H9 (cell line): Measurements from ENCODE around the gene TMEM45B. TPM values are rescaled to one million over a fixed set of nuclear protein-coding genes. Genes with fewer than 3 reads are reported as not detected.

Experiments
- DNase-seq: peaks from one replicate; pipeline ENCODE4 v3.0.0-alpha.2; 2017
- H2AFZ ChIP-seq: one replicate; pipeline ENCODE4 v1.6.1; 2013; ENCODE audit warnings: mild to moderate bottlenecking, low read length, control low read depth, moderate library complexity
- H2AK5ac ChIP-seq: 2 replicates; pipeline ENCODE4 v1.6.1; 2013; ENCODE audit warnings: low read length, control low read depth, mixed read lengths; ENCODE audit not compliant: insufficient read length
- H2BK120ac ChIP-seq: one replicate; pipeline ENCODE4 v1.6.1; 2013; ENCODE audit warnings: low read depth, mild to moderate bottlenecking, low read length, control low read depth, inconsistent platforms; ENCODE audit not compliant: poor library complexity, severe bottlenecking
- H2BK12ac ChIP-seq: 2 replicates; pipeline ENCODE4 v1.6.1; 2013; ENCODE audit warnings: low read length, control low read depth, mixed read lengths, low read depth; ENCODE audit not compliant: insufficient read length
- H2BK15ac ChIP-seq: 2 replicates; pipeline ENCODE4 v1.6.1; 2013; ENCODE audit warnings: low read depth, low read length, control low read depth
- H2BK20ac ChIP-seq: one replicate; pipeline ENCODE4 v1.6.1; 2013; ENCODE audit warnings: low read depth, mild to moderate bottlenecking, low read length, control low read depth, inconsistent platforms; ENCODE audit not compliant: poor library complexity, severe bottlenecking
- H2BK5ac ChIP-seq: 2 replicates; pipeline ENCODE4 v1.6.1; 2013; ENCODE audit warnings: low read length, control low read depth, mixed read lengths; ENCODE audit not compliant: insufficient read length
- H3K14ac ChIP-seq: 2 replicates; pipeline ENCODE4 v1.6.1; 2013; ENCODE audit warnings: low read length, control low read depth; ENCODE audit not compliant: insufficient read depth
- H3K18ac ChIP-seq: 2 replicates; pipeline ENCODE4 v1.6.1; 2013; ENCODE audit warnings: low read depth, mild to moderate bottlenecking, mixed read lengths, low read length, control low read depth; ENCODE audit not compliant: insufficient read length
- H3K23ac ChIP-seq: 2 replicates; pipeline ENCODE4 v1.6.1; 2013; ENCODE audit warnings: low read length, control low read depth, mixed read lengths, low read depth; ENCODE audit not compliant: insufficient read length
- H3K23me2 ChIP-seq: 2 replicates; pipeline ENCODE4 v1.6.1; 2013; ENCODE audit warnings: low read depth, mild to moderate bottlenecking, mixed read lengths, low read length, control low read depth; ENCODE audit not compliant: insufficient read length, poor library complexity, severe bottlenecking
- H3K27ac ChIP-seq: 2 replicates; pipeline ENCODE4 v1.5.1; 2013; ENCODE audit warnings: low read length, control low read depth, mixed read lengths, low read depth; ENCODE audit not compliant: insufficient read length
- H3K27me3 ChIP-seq: 2 replicates; pipeline ENCODE4 v1.6.1; 2013; ENCODE audit warnings: low read length, control low read depth, inconsistent platforms; ENCODE audit not compliant: insufficient read depth
- H3K4ac ChIP-seq: 2 replicates; pipeline ENCODE4 v1.6.1; 2013; ENCODE audit warnings: low read depth, mild to moderate bottlenecking, control low read depth, inconsistent platforms, low read length, moderate library complexity
- H3K4me1 ChIP-seq: 2 replicates; pipeline ENCODE4 v1.6.1; 2013; ENCODE audit warnings: low read length, control low read depth, inconsistent platforms; ENCODE audit not compliant: insufficient read depth
- H3K4me2 ChIP-seq: 2 replicates; pipeline ENCODE4 v1.6.1; 2013; ENCODE audit warnings: low read length, control low read depth, mixed read lengths; ENCODE audit not compliant: insufficient read length, insufficient read depth
- H3K56ac ChIP-seq: 2 replicates; pipeline ENCODE4 v1.6.1; 2013; ENCODE audit warnings: low read depth, mild to moderate bottlenecking, mixed read lengths, low read length, control low read depth; ENCODE audit not compliant: insufficient read length
- H3K79me1 ChIP-seq: 2 replicates; pipeline ENCODE4 v1.6.1; 2013; ENCODE audit warnings: low read depth, mild to moderate bottlenecking, moderate library complexity, low read length, control low read depth, inconsistent platforms; ENCODE audit not compliant: insufficient read depth, poor library complexity, severe bottlenecking
- H3K79me2 ChIP-seq: 2 replicates; pipeline ENCODE4 v1.6.1; 2013; ENCODE audit warnings: low read length, control low read depth, inconsistent platforms; ENCODE audit not compliant: insufficient read depth
- H3K9ac ChIP-seq: 2 replicates; pipeline ENCODE4 v1.6.1; 2013; ENCODE audit warnings: low read length, control low read depth, mixed read lengths; ENCODE audit not compliant: insufficient read length; ENCODE audit errors: extremely low read depth
- H3K9me3 ChIP-seq: one replicate; pipeline ENCODE4 v1.6.1; 2013; ENCODE audit warnings: low read depth, low read length, inconsistent platforms; ENCODE audit not compliant: control insufficient read depth
- H3T11ph ChIP-seq: one replicate; pipeline ENCODE4 v1.6.1; 2013; ENCODE audit warnings: mild to moderate bottlenecking, low read length, control low read depth, inconsistent platforms
- H4K20me1 ChIP-seq: one replicate; pipeline ENCODE4 v1.6.1; 2013; ENCODE audit not compliant: control insufficient read depth, insufficient read length, insufficient read depth
- H4K5ac ChIP-seq: 2 replicates; pipeline ENCODE4 v1.6.1; 2013; ENCODE audit warnings: low read depth, mild to moderate bottlenecking, mixed read lengths, low read length, control low read depth; ENCODE audit not compliant: insufficient read length
- H4K8ac ChIP-seq: replicated peaks from 2 replicates; pipeline ENCODE4 v1.6.1; 2013; ENCODE audit warnings: low read length, control low read depth, mixed read lengths, low read depth; ENCODE audit not compliant: insufficient read length
- H4K91ac ChIP-seq: 2 replicates; pipeline ENCODE4 v1.6.1; 2013; ENCODE audit warnings: low read depth, mild to moderate bottlenecking, moderate library complexity, mixed read lengths, low read length, control low read depth; ENCODE audit not compliant: insufficient read length
- H3K27ac Mint-ChIP-seq, 3 experiments: 2 replicates in 2 of 3; 3 replicates in 1 of 3; pipeline ENCODE4 v1.8.0; 2020 to 2021; ENCODE audit warnings: mixed read lengths in 3 of 3, mild to moderate bottlenecking in 1 of 3, moderate library complexity in 1 of 3
- H3K27me3 Mint-ChIP-seq: 2 replicates; pipeline ENCODE4 v1.8.0; 2021; ENCODE audit warnings: low read depth, mild to moderate bottlenecking, moderate library complexity, mixed read lengths
- H3K36me3 Mint-ChIP-seq, 3 experiments: 2 replicates in 2 of 3; 3 replicates in 1 of 3; pipeline ENCODE4 v1.8.0; 2020 to 2021; ENCODE audit warnings: low read depth in 3 of 3, mixed read lengths in 3 of 3; ENCODE audit not compliant: insufficient read depth in 1 of 3
- H3K4me1 Mint-ChIP-seq, 2 experiments: 2 replicates each; pipeline ENCODE4 v1.8.0; 2020; ENCODE audit warnings: mixed read lengths in 2 of 2
- H3K4me3 Mint-ChIP-seq, 2 experiments: 2 replicates in 1 of 2; 3 replicates in 1 of 2; pipeline ENCODE4 v1.8.0; 2020 to 2021; ENCODE audit warnings: mild to moderate bottlenecking in 2 of 2, mixed read lengths in 2 of 2, moderate library complexity in 1 of 2
- H3K9me3 Mint-ChIP-seq, 2 experiments: 2 replicates in 1 of 2; 3 replicates in 1 of 2; pipeline ENCODE4 v1.8.0; 2020; ENCODE audit warnings: mild to moderate bottlenecking in 2 of 2, mixed read lengths in 2 of 2, moderate library complexity in 1 of 2
- CTCF ChIP-seq: fragments of 200-600 bp; sonication (generic); conservative IDR thresholded peaks from 3 replicates; pipeline ENCODE4 v1.8.0; 2021; ENCODE audit warnings: antibody characterized with exemption, mild to moderate bottlenecking
- WGBS: extraction: QIAGEN DNeasy Blood & Tissue Kit; methylation state at CpG from one replicate; pipeline ENCODE4 v1.1.7; 2013; ENCODE audit warnings: missing lambda C conversion rate, low lambda C conversion rate, mixed read lengths; ENCODE audit not compliant: insufficient read length; ENCODE audit errors: extremely low coverage; 5-methylcytosine and 5-hydroxymethylcytosine counted together
- total RNA-seq: library from RNA; stranded (reverse); gene quantifications from 2 replicates; pipeline ENCODE4 v1.2.1, GENCODE V29; 2021

The TMEM45B gene
- total RNA-seq, 1 experiment from 2014 or later = 0.70 TPM

- Histone ChIP-seq H3K4ac (no peak overlapping the region), H4K20me1 (no peaks in the 10 kb centered on the region), H2BK15ac (no peak overlapping the region), H3K14ac (no peak overlapping the region), H3K56ac (no peak overlapping the region), H3K23me2 (no peaks in the 10 kb centered on the region), H3K18ac (no peak overlapping the region), H3K79me1 (no peaks in the 10 kb centered on the region), H3K27me3 (no peaks in the 10 kb centered on the region), H3K79me2 (no peaks in the 10 kb centered on the region), H2AK5ac (no peak overlapping the region), H4K8ac (no peak overlapping the region), H3K4me2 (no peak overlapping the region), H2AFZ (no peak overlapping the region), H3K27ac (no peak overlapping the region), H2BK5ac (no peak overlapping the region), H4K5ac (no peak overlapping the region), H2BK120ac (no peak overlapping the region), H2BK12ac (no peak overlapping the region), H3K9me3 (no peaks in the 10 kb centered on the region), H3K4me1 (no peaks in the 10 kb centered on the region), H2BK20ac (no peak overlapping the region), H4K91ac (no peak overlapping the region), H3K9ac (no peak overlapping the region), H3T11ph (no peak overlapping the region), H3K23ac (no peak overlapping the region)
- Mint-ChIP-seq H3K4me3 (no peak overlapping the region), H3K27me3 (peaks cover 15% of the 10 kb centered on the region; the same call in 1 of the 2 replicates), H3K4me1 (no peaks in the 10 kb centered on the region), H3K36me3 (peaks cover 0 to 6% (median 6%) of the 10 kb centered on the region in 3 experiments; a peak in 2 of 7 replicates), H3K9me3 (peaks cover 16 to 22% of the 10 kb centered on the region in 2 experiments), H3K27ac (no peak overlapping the region)
- no peak for TF ChIP-seq CTCF
- WGBS = no CpG with 5 or more reads among the region's 4 CpGs
- DNase-seq = no peak
Observed at GRCh38 chr11:129792663-129793062, 23.0 kb upstream of the TMEM45B start.
